SK-N-SH (cell line): ENCODE results near the gene PAEP.

Experiments used
- FOXM1 ChIP-seq: IDR thresholded peaks from 2 replicates; pipeline ENCODE4 v1.4.0; 2012; ENCODE audit warnings: low read depth, mild to moderate bottlenecking
- GABPA ChIP-seq: IDR thresholded peaks from 2 replicates; pipeline ENCODE4 v1.4.0; 2012; ENCODE audit warnings: low read depth, mild to moderate bottlenecking
- NRF1 ChIP-seq: IDR thresholded peaks from 2 replicates; pipeline ENCODE4 v1.6.1; 2012; ENCODE audit warnings: low read depth, mild to moderate bottlenecking, low read length
- RCOR1 ChIP-seq: fragments of 150-350 bp; IDR thresholded peaks from 2 replicates; pipeline ENCODE4 v1.6.1; 2017; ENCODE audit warnings: antibody characterized with exemption, low read length
- RXRA ChIP-seq: IDR thresholded peaks from 2 replicates; pipeline ENCODE4 v1.4.0; 2012; ENCODE audit warnings: low read depth, mild to moderate bottlenecking, borderline replicate concordance
- YY1 ChIP-seq: IDR thresholded peaks from 2 replicates; pipeline ENCODE4 v1.4.0; 2012; ENCODE audit warnings: low read depth, mild to moderate bottlenecking
- TF ChIP-seq, protein P1 (sequence below): fragments of 200-600 bp; sonication (generic); IDR thresholded peaks from 2 replicates; pipeline ENCODE4 v1.6.1; 2017; ENCODE audit warnings: antibody characterized with exemption, mild to moderate bottlenecking, moderate library complexity
- TF ChIP-seq, protein P2 (sequence below): IDR thresholded peaks from 2 replicates; pipeline ENCODE4 v1.4.0; 2012; ENCODE audit warnings: low read depth
- TF ChIP-seq, protein P3 (sequence below): fragments of 150-350 bp; IDR thresholded peaks from 2 replicates; pipeline ENCODE4 v1.6.1; 2017; ENCODE audit warnings: antibody characterized with exemption, low read length, low read depth, borderline replicate concordance
- TF ChIP-seq, protein P4 (sequence below): IDR thresholded peaks from 2 replicates; pipeline ENCODE4 v1.4.0; 2012; ENCODE audit warnings: low read depth, borderline replicate concordance

DNA sequence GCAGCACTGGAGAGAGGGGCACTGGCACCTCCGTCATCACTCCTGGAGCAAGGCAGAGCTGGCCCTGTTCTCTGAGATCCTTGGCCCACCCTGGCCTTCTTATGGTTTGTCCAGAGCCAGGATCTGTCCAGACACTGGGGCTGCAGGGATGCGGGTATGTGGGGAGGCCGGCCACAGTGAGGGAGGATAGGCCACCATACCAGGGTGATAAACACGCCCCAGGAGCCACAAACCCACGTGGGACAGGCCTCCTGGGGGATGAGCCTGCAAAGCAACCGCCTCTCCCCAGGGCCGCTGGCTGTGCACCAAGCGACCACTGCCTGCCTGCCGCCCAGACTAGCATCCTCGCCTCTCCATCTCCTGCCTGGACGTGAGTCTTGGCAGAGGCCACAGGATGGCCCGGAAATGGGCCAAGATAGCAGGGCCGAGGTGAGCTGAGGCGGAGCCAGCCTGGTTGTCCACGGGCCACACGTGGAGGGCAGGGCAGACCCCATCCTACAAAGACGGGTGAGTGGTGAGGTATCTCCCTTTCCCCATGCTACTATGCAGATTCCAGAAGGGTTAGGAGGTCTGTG lies 11.1 kb upstream of the PAEP start:
- no peak for TF ChIP-seq NRF1
- TF ChIP-seq, protein P1, sequence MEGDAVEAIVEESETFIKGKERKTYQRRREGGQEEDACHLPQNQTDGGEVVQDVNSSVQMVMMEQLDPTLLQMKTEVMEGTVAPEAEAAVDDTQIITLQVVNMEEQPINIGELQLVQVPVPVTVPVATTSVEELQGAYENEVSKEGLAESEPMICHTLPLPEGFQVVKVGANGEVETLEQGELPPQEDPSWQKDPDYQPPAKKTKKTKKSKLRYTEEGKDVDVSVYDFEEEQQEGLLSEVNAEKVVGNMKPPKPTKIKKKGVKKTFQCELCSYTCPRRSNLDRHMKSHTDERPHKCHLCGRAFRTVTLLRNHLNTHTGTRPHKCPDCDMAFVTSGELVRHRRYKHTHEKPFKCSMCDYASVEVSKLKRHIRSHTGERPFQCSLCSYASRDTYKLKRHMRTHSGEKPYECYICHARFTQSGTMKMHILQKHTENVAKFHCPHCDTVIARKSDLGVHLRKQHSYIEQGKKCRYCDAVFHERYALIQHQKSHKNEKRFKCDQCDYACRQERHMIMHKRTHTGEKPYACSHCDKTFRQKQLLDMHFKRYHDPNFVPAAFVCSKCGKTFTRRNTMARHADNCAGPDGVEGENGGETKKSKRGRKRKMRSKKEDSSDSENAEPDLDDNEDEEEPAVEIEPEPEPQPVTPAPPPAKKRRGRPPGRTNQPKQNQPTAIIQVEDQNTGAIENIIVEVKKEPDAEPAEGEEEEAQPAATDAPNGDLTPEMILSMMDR, result no peak
- TF ChIP-seq RXRA, result no peak
- TF ChIP-seq, protein P2, sequence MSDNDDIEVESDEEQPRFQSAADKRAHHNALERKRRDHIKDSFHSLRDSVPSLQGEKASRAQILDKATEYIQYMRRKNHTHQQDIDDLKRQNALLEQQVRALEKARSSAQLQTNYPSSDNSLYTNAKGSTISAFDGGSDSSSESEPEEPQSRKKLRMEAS, result no peak
- TF ChIP-seq, protein P3, sequence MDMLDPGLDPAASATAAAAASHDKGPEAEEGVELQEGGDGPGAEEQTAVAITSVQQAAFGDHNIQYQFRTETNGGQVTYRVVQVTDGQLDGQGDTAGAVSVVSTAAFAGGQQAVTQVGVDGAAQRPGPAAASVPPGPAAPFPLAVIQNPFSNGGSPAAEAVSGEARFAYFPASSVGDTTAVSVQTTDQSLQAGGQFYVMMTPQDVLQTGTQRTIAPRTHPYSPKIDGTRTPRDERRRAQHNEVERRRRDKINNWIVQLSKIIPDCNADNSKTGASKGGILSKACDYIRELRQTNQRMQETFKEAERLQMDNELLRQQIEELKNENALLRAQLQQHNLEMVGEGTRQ, result no peak
- TF ChIP-seq RCOR1, result no peak
- TF ChIP-seq YY1, result no peak
- no peak for TF ChIP-seq FOXM1
- TF ChIP-seq, protein P4, sequence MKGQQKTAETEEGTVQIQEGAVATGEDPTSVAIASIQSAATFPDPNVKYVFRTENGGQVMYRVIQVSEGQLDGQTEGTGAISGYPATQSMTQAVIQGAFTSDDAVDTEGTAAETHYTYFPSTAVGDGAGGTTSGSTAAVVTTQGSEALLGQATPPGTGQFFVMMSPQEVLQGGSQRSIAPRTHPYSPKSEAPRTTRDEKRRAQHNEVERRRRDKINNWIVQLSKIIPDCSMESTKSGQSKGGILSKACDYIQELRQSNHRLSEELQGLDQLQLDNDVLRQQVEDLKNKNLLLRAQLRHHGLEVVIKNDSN, result no peak
- TF ChIP-seq GABPA, result no peak
